LNCAP (cell line): ENCODE results near the gene OR5AU1.

ENCODE experiments used
- TF ChIP-seq, protein P1 (sequence below): fragments of 450-650 bp; IDR thresholded peaks from 2 replicates; pipeline ENCODE4 v1.5.1; 2017; ENCODE audit warnings: mild to moderate bottlenecking

OR5AU1 gene

DNA sequence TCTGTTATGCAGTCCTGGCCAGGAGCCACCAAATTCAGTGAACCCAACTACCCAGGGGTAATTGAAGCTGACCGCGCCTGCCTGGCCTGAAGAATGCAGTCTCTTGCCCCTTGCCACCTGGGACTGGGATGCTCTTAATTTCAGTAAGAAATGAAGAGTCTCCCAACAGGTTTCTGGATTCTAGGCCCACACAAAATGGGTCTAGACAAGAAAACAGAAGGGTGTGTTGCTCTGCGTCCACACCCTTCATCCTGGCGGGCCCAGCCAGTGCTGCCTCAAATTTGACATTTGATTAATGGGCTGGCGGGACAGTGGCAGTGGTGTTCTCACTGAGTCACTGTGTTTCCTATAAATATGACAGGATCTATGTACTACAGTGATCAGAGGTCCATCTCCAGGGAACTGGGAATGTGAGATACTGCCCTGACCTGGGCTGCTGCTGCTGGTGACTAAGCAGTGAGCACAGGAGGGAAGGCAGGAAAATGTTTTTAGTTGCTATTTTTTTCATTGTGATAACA lies 48.5 kb downstream of the OR5AU1 start:
- TF ChIP-seq, protein P1, sequence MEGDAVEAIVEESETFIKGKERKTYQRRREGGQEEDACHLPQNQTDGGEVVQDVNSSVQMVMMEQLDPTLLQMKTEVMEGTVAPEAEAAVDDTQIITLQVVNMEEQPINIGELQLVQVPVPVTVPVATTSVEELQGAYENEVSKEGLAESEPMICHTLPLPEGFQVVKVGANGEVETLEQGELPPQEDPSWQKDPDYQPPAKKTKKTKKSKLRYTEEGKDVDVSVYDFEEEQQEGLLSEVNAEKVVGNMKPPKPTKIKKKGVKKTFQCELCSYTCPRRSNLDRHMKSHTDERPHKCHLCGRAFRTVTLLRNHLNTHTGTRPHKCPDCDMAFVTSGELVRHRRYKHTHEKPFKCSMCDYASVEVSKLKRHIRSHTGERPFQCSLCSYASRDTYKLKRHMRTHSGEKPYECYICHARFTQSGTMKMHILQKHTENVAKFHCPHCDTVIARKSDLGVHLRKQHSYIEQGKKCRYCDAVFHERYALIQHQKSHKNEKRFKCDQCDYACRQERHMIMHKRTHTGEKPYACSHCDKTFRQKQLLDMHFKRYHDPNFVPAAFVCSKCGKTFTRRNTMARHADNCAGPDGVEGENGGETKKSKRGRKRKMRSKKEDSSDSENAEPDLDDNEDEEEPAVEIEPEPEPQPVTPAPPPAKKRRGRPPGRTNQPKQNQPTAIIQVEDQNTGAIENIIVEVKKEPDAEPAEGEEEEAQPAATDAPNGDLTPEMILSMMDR: no peak

DNA sequence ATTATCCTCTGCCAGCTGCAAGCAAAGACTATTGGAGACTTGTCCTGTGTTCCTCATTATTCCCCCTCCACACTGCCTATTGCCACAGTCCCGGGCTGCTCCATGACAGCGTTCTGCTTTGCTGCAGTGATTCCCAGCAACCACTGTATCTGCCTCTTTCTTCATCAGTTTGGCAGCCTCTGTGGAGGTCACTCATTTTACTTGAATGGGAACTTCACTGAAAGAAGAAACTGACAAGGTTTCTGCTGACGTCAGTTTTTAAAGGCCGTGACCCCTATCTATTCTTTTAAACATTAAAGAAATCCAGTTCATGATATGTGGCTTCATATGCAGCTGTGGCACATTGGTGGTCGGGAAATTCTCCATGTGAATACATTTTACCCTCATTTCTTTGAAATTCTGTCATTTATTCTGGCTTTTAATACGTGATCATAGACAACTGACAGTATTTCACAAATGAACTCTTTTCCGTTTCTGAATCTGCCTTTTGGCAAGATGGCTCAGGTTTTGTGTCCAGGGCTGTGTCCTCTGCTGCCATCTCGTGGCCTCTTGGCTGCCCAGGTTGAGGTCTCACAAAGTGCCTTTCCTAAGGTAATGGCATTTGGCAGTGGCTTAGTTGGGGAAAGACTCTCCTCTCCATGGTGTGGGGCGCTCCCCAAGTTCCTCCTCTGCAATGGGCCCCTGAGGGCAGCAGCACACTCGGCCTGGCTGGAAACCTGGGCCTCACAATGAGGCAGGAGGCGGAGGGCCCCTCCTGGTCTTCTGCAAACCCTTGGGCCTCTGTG lies 49.2 kb downstream of the OR5AU1 start:
- TF ChIP-seq, protein P1: peak; percentile 97

DNA sequence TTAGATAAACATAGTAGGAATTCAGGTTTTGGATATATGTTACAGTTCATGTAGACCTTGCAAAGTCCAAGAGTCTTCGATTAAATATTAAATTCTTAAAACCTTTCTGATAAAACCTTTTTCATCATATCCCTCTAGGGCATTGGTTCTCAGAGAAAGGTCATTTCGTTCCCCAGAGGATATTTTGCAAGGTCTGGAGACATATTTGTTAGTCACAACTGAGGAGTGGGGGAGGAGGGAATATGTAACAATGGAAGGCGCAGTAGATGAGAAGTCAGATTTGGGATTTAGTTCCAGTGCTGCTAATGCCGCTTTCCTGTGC lies 49.7 kb downstream of the OR5AU1 start:
- TF ChIP-seq, protein P1: no peak

DNA sequence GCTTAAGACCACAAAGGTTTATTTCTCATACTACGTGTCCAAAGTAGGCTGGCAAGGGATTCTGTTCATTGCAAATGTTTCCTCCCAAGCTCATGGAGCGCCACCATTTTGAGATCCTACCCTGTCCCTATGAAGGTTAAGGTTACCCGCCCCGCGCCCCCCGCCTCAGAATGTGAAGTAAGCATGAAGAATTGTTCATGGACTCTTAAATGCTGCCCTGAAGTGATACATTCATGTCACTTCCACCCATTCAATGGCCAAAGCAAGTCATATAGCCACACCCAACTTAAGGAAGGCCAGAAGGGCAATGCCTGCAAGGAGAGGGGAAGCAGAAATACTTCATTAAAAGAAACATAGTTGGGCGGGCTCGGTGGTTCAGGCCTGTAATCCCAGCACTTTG lies 50.8 kb downstream of the OR5AU1 start:
- TF ChIP-seq, protein P1: no peak
